ENCODE measurements around the gene VSIG2. TPM values are rescaled to one million over a fixed set of nuclear protein-coding genes. Genes with fewer than 3 reads are reported as not detected.

The VSIG2 gene
- total and polyA plus RNA-seq, 2 experiments from 2014 or later: not detected

GRCh38 chr11:124722176-124722575 is 29.9 kb downstream of the VSIG2 start:
- H3K27ac ChIP-seq (ENCODE audit: low read depth): no peak overlapping the region
- peaks cover 94% of the 10 kb centered on the region for H3K27me3 ChIP-seq (ENCODE audit: insufficient read depth)
- H3K36me3 ChIP-seq (ENCODE audit: insufficient read depth): no peaks in the 10 kb centered on the region
- Mint-ChIP-seq H3K4me1 (peaks cover 66% of the 10 kb centered on the region), H3K27ac (no peak overlapping the region), H3K36me3 (ENCODE audit: low read depth) (no peaks in the 10 kb centered on the region), H3K9me3 (no peaks in the 10 kb centered on the region), H3K4me3 (no peak overlapping the region), H3K27me3 (ENCODE audit: insufficient read depth, low read depth, poor library complexity) (peaks cover 76% of the 10 kb centered on the region)
- TF ChIP-seq POLR2AphosphoS5 (IDR thresholded peaks at IDR 0.05; ENCODE audit: low read depth) (no peak), JUNB (IDR thresholded peaks at IDR 0.05; ENCODE audit: unreplicated experiment) (no peak), ZNF462 (CRISPR knock-in tag; IDR thresholded peaks at IDR 0.05) (no peak), CREB1 (CRISPR knock-in tag; IDR thresholded peaks at IDR 0.05; ENCODE audit: low read depth) (no peak), CTCF (conservative IDR thresholded peaks at IDR 0.05; ENCODE audit: low read depth in 2 of 2) (no peak), EZH2 (IDR thresholded peaks at IDR 0.05; ENCODE audit: low read depth, unreplicated experiment) (no peak), STAT1 (IDR thresholded peaks at IDR 0.05; ENCODE audit: unreplicated experiment) (no peak), ZNF114 (CRISPR knock-in tag; IDR thresholded peaks at IDR 0.05) (no peak), ZNF331 (CRISPR knock-in tag; IDR thresholded peaks at IDR 0.05; ENCODE audit: low read depth) (no peak), EZH2phosphoT487 (IDR thresholded peaks at IDR 0.05; ENCODE audit: unreplicated experiment) (no peak), REST (IDR thresholded peaks at IDR 0.05; ENCODE audit: unreplicated experiment) (no peak), ETS1 (IDR thresholded peaks at IDR 0.05) (no peak)
- no peak overlapping the region for H2AFZ ChIP-seq
- H3K4me1 ChIP-seq (ENCODE audit: insufficient read depth): peaks cover 34% of the 10 kb centered on the region
- no peaks in the 10 kb centered on the region for H3K79me2 ChIP-seq (replicated peaks; ENCODE audit: insufficient read depth)
- no peaks in the 10 kb centered on the region for H3F3A ChIP-seq (replicated peaks; ENCODE audit: low read depth)
- ATAC-seq (no peak), DNase-seq (ENCODE audit: low spot score) (no peak)
- H3K4me3 ChIP-seq: no peak overlapping the region
- H3K9me2 ChIP-seq (ENCODE audit: insufficient read depth): no peaks in the 10 kb centered on the region
- H4K20me1 ChIP-seq (replicated peaks; ENCODE audit: insufficient read depth): no peaks in the 10 kb centered on the region; the same call in none of the 2 replicates
- no peak overlapping the region for H3K4me2 ChIP-seq

Data from GM23338 (cell line).